GM21515 (cell line): ENCODE measurements around the gene PTPN18.
"Not testable (repeated sequence)": the region's sequence is repeated elsewhere in the genome, so short reads cannot be mapped to it uniquely, and the experiment has no call there.

Source experiments
- ATAC-seq: cut with Tn5 transposase; IDR thresholded peaks from one replicate; pipeline ENCODE4 v1.9.1; 2021; ENCODE audit not compliant: unreplicated experiment

PTPN18 gene

GRCh38 chr2:130355578-130356431 lies at the start of gene PTPN18:
Gene PTPN18 (plus strand): TSS chr2:130356056. CDS start chr2:130356108, 52 bp downstream.
- ATAC-seq: peak; percentile 91

GRCh38 chr2:130307850-130308249 lies 48.0 kb upstream of the PTPN18 start:
- no peak for ATAC-seq

- no peak for ATAC-seq
Observed at GRCh38 chr2:130310881-130311280, 45.0 kb upstream of the PTPN18 start.

GRCh38 chr2:130313812-130314334 lies 42.0 kb upstream of the PTPN18 start:
- no peak for ATAC-seq

GRCh38 chr2:130314377-130314776 lies 41.5 kb upstream of the PTPN18 start:
- no peak for ATAC-seq

GRCh38 chr2:130316596-130316995 lies 39.3 kb upstream of the PTPN18 start:
- ATAC-seq: no peak

GRCh38 chr2:130318906-130319305 lies 37.0 kb upstream of the PTPN18 start:
- no peak for ATAC-seq

- ATAC-seq: no peak
Observed at GRCh38 chr2:130319536-130319935, 36.3 kb upstream of the PTPN18 start.

GRCh38 chr2:130327703-130328527 lies 27.9 kb upstream of the PTPN18 start:
- no peak for ATAC-seq

GRCh38 chr2:130328710-130329109 lies 27.1 kb upstream of the PTPN18 start:
- no peak for ATAC-seq

GRCh38 chr2:130332271-130333073 lies 23.4 kb upstream of the PTPN18 start:
- ATAC-seq: no peak

GRCh38 chr2:130333253-130333652 lies 22.6 kb upstream of the PTPN18 start:
- ATAC-seq: not testable (repeated sequence)

GRCh38 chr2:130334026-130334425 lies 21.8 kb upstream of the PTPN18 start:
- ATAC-seq: no peak

GRCh38 chr2:130335226-130335625 lies 20.6 kb upstream of the PTPN18 start:
- ATAC-seq: no peak

GRCh38 chr2:130336150-130336876 lies 19.5 kb upstream of the PTPN18 start:
- no peak for ATAC-seq

GRCh38 chr2:130336877-130337734 lies 18.8 kb upstream of the PTPN18 start:
- ATAC-seq: no peak

- ATAC-seq: no peak
Observed at GRCh38 chr2:130337735-130338325, 18.0 kb upstream of the PTPN18 start.

GRCh38 chr2:130338793-130339345 lies 17.0 kb upstream of the PTPN18 start:
- ATAC-seq: no peak
